Thyroid gland (tissue), 4 donors: ENCODE data around the gene NFXL1. TPM values are rescaled to one million over a fixed set of nuclear protein-coding genes. Genes with fewer than 3 reads are reported as not detected.
A peak's percentile ranks its signal among the peaks of the same experiment; 100 is the strongest.

Source experiments
- DNase-seq, 2 donors: peaks; one replicate each; pipeline ENCODE4 v3.0.0-alpha.2; 2019
- H3K27ac ChIP-seq, 3 donors: fragments of 200-600 bp; sonication (generic); 1 replicate in 2 of 3; 2 replicates in 1 of 3; pipeline ENCODE4 v1.5.1; 2016 to 2019; ENCODE audit warnings: mild to moderate bottlenecking in 1 of 3, moderate library complexity in 1 of 3
- H3K27me3 ChIP-seq: fragments of 200-600 bp; sonication (generic); one replicate; pipeline ENCODE4 v1.5.1; 2019
- H3K36me3 ChIP-seq, 2 donors: fragments of 200-600 bp; sonication (generic); one replicate each; pipeline ENCODE4 v1.5.1; 2016 to 2019
- H3K4me1 ChIP-seq, 2 donors: fragments of 200-600 bp; sonication (generic); one replicate each; pipeline ENCODE4 v1.5.1; 2017 to 2019
- H3K4me3 ChIP-seq, 3 donors: fragments of 200-600 bp; sonication (generic); replicated peaks in 1 of 3; 1 replicate in 2 of 3; 2 replicates in 1 of 3; pipeline ENCODE4 v1.5.1; 2016; ENCODE audit warnings: mild to moderate bottlenecking in 1 of 3
- H3K9me3 ChIP-seq: fragments of 200-600 bp; sonication (generic); one replicate; pipeline ENCODE4 v1.5.1; 2017
- CTCF ChIP-seq, 6 experiments: fragments of 200-600 bp in 3 of 6; fragments of 450-650 bp in 3 of 6; sonication (generic) in 3 of 6; IDR thresholded peaks; one replicate each; pipeline ENCODE4 v1.5.1; 2016 to 2019; ENCODE audit warnings: antibody characterized with exemption in 6 of 6, mild to moderate bottlenecking in 2 of 6, inconsistent platforms in 1 of 6, moderate library complexity in 1 of 6
- POLR2A ChIP-seq, 2 donors: fragments of 450-650 bp; IDR thresholded peaks; one replicate each; pipeline ENCODE4 v1.6.1; 2017; ENCODE audit warnings: antibody characterized with exemption in 2 of 2, mild to moderate bottlenecking in 2 of 2, moderate library complexity in 1 of 2
- WGBS, 2 donors: methylation state at CpG; one replicate each; pipeline ENCODE4 v1.1.5; 2017; 5-methylcytosine and 5-hydroxymethylcytosine counted together
- intact Hi-C: fragments of 100-400 bp; cut with DNase I; formaldehyde crosslinking; loops from one replicate; pipeline ENCODE4 v1.15.1; 2023
- total RNA-seq, 4 donors: library from RNA; depleted of rRNA; stranded (reverse); fragments of >200 nt; gene quantifications; one replicate each; pipeline ENCODE4 v1.2.3, GENCODE V29; 2016

The NFXL1 gene
- total RNA-seq, 4 donors from 2014 or later = 17.3 to 66.4 (median 23.0) TPM

- TF ChIP-seq POLR2A (IDR thresholded peaks at IDR 0.05) (no peak), CTCF (IDR thresholded peaks at IDR 0.05) (no peak)
Observed at GRCh38 chr4:47942081-47942819, 27.9 kb upstream of the NFXL1 start.

GRCh38 chr4:47939456-47939855, 25.1 kb upstream of the NFXL1 start:
- no peaks in the 10 kb centered on the region for H3K9me3 ChIP-seq
- no peaks in the 10 kb centered on the region for H3K36me3 ChIP-seq
- H3K4me1 ChIP-seq = no peaks in the 10 kb centered on the region
- DNase-seq = no peak
- intact Hi-C loops = no loop called here
- no peak overlapping the region for H3K4me3 ChIP-seq
- H3K27ac ChIP-seq = no peak overlapping the region
- H3K27me3 ChIP-seq = no peaks in the 10 kb centered on the region
- WGBS, 2 donors = 89 to 94% methylated on average over 5 of the region's 5 CpGs
- no peak for TF ChIP-seq POLR2A (IDR thresholded peaks at IDR 0.05)
- TF ChIP-seq CTCF (IDR thresholded peaks at IDR 0.05) = no peak

More at GRCh38 chr4:47942081-47942819, 27.9 kb upstream of the NFXL1 start:
- Histone ChIP-seq H3K9me3 (no peaks in the 10 kb centered on the region), H3K36me3 (no peaks in the 10 kb centered on the region), H3K27ac (no peak overlapping the region), H3K4me1 (no peaks in the 10 kb centered on the region), H3K27me3 (no peaks in the 10 kb centered on the region), H3K4me3 (no peak overlapping the region)
- DNase-seq = no peak
- intact Hi-C loops = no loop called here
- WGBS, 2 donors = 70 to 75% methylated on average over 10 of the region's 10 CpGs

- Histone ChIP-seq H3K36me3 (no peaks in the 10 kb centered on the region), H3K9me3 (no peaks in the 10 kb centered on the region), H3K4me3 (no peak overlapping the region), H3K27me3 (no peaks in the 10 kb centered on the region), H3K4me1 (no peaks in the 10 kb centered on the region), H3K27ac (no peak overlapping the region)
- intact Hi-C loops = no loop called here
- TF ChIP-seq POLR2A (IDR thresholded peaks at IDR 0.05) (no peak), CTCF (IDR thresholded peaks at IDR 0.05) (no peak)
- WGBS, 2 donors = 92 to 93% methylated on average over 6 of the region's 6 CpGs
- DNase-seq = no peak
Observed at GRCh38 chr4:47936336-47936735, 22.0 kb upstream of the NFXL1 start.

- Histone ChIP-seq H3K9me3 (no peaks in the 10 kb centered on the region), H3K27me3 (no peaks in the 10 kb centered on the region), H3K27ac (no peak overlapping the region), H3K36me3 (no peaks in the 10 kb centered on the region), H3K4me1 (no peaks in the 10 kb centered on the region), H3K4me3 (no peak overlapping the region)
- no peak for DNase-seq
- TF ChIP-seq CTCF (IDR thresholded peaks at IDR 0.05) = peak; percentile 17 to 71 (median 49)
- no peak for TF ChIP-seq POLR2A (IDR thresholded peaks at IDR 0.05)
- WGBS, 2 donors = 14 to 15% methylated on average over 4 of the region's 4 CpGs
- intact Hi-C loops = loop anchor here (5.0 kb wide), 1 partner anchor 247 kb away; no protein-coding TSS in a partner anchor
Observed at GRCh38 chr4:47933840-47934239, 19.5 kb upstream of the NFXL1 start.
